ENCODE measurements around the gene COX7B2. TPM values are rescaled to one million over a fixed set of nuclear protein-coding genes. Genes with fewer than 3 reads are reported as not detected.

The COX7B2 gene
- total and polyA plus RNA-seq, 2 experiments from 2014 or later: not detected

DNA sequence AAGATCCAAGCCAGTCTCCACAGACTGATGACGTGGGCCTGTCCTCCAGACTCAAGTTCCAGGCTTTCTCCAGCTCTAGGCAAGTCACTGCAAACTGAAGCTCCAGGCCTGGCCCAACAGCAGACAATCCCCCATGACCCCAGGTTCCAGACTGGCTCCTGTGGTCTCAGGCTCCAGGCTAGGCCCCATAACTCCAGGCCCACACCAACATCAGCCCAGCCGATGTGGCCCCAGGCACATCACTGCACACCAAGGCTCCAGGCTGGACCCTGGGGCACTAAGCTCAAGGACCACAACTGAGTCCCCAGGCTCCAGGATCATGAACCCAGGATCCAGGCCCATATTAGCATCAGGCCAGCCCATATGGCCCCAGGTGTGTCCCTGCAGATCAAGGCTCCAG is 143.6 kb downstream of the COX7B2 start:
- Histone ChIP-seq H3K27ac (no peak overlapping the region), H3K9me3 (ENCODE audit: low read depth) (no peaks in the 10 kb centered on the region), H3K36me3 (no peaks in the 10 kb centered on the region), H3K4me1 (ENCODE audit: low read depth) (no peaks in the 10 kb centered on the region), H3K4me3 (no peak overlapping the region), H3K27me3 (no peaks in the 10 kb centered on the region)
- DNase-seq (ENCODE audit: low read depth in 1 of 2, low spot score in 1 of 2): no peak
- TF ChIP-seq, protein P1, sequence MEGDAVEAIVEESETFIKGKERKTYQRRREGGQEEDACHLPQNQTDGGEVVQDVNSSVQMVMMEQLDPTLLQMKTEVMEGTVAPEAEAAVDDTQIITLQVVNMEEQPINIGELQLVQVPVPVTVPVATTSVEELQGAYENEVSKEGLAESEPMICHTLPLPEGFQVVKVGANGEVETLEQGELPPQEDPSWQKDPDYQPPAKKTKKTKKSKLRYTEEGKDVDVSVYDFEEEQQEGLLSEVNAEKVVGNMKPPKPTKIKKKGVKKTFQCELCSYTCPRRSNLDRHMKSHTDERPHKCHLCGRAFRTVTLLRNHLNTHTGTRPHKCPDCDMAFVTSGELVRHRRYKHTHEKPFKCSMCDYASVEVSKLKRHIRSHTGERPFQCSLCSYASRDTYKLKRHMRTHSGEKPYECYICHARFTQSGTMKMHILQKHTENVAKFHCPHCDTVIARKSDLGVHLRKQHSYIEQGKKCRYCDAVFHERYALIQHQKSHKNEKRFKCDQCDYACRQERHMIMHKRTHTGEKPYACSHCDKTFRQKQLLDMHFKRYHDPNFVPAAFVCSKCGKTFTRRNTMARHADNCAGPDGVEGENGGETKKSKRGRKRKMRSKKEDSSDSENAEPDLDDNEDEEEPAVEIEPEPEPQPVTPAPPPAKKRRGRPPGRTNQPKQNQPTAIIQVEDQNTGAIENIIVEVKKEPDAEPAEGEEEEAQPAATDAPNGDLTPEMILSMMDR (IDR thresholded peaks at IDR 0.05; ENCODE audit: low read depth, low read length): no peak

DNA sequence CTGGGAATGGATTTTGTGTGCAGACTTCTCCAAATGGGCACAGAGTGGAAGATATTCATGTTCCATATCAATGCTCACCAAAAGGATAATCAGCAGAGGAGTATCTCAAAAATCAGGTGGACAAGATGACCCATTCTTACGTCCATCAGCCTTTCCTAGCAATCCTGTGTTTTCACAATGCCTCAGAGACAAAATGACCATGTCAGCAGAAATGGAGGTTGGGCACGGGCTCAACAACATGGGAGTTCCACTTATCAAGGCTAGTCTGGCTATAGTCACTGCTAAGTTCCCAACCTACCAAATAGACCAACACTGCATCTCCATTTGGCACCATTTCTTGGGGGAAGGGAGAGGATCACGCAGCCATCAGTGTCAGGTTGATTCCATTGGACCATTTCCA is 179.0 kb downstream of the COX7B2 start:
- Histone ChIP-seq H3K4me3 (no peak overlapping the region), H3K36me3 (no peaks in the 10 kb centered on the region), H3K27ac (no peak overlapping the region), H3K27me3 (no peaks in the 10 kb centered on the region), H3K4me1 (ENCODE audit: low read depth) (no peaks in the 10 kb centered on the region), H3K9me3 (ENCODE audit: low read depth) (no peaks in the 10 kb centered on the region)
- TF ChIP-seq, protein P1 (IDR thresholded peaks at IDR 0.05; ENCODE audit: low read depth, low read length): no peak
- no peak for DNase-seq (ENCODE audit: low read depth in 1 of 2, low spot score in 1 of 2)

DNA sequence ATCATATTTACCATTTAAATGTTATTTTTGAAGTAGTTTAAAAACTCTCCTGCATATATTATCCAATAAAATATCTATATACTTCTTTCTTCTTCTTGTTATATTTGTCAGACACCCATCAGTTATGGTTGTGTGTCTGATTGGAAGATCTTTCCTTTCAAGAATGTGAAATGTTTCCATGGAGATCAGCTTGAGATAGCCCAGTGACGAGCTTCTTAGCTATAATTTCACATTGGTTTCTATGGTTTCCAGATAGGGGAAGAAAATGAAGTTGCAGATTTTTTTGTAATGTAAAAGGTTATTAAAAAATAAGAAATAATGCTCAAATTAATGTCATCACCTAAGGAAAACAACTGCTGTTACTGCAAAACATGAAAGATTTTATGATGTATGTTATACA is 189.0 kb downstream of the COX7B2 start:
- no peaks in the 10 kb centered on the region for H3K9me3 ChIP-seq (ENCODE audit: low read depth)
- DNase-seq (ENCODE audit: low read depth in 1 of 2, low spot score in 1 of 2): no peak
- TF ChIP-seq, protein P1 (IDR thresholded peaks at IDR 0.05; ENCODE audit: low read depth, low read length): no peak

DNA sequence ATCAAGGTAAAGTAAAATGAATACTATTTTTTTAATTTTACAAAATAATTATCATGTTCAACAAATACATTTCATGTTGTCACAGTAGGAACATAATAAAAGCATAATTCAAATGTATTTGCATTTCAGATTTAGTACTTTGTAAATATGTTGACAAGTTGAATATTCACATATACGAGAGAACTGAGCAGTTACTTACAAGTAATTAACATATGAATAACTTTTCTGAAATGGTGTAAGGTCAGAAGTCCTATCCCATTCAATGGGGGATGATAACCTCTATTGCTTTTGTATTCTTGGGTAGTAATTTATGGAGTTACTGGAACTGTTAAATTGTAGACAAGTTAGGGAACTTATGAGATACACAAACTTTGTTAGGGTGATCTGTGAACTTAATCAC is 191.1 kb downstream of the COX7B2 start:
- no peak overlapping the region for H3K4me3 ChIP-seq
- no peak overlapping the region for H3K27ac ChIP-seq
- H3K27me3 ChIP-seq: no peaks in the 10 kb centered on the region
- no peaks in the 10 kb centered on the region for H3K36me3 ChIP-seq
- H3K9me3 ChIP-seq (ENCODE audit: low read depth): no peaks in the 10 kb centered on the region
- H3K4me1 ChIP-seq (ENCODE audit: low read depth): no peaks in the 10 kb centered on the region
- no peak for DNase-seq (ENCODE audit: low read depth in 1 of 2, low spot score in 1 of 2)
- TF ChIP-seq, protein P1 (IDR thresholded peaks at IDR 0.05; ENCODE audit: low read depth, low read length): no peak

More for the DNA sequence above, 189.0 kb downstream of the COX7B2 start:
- Histone ChIP-seq H3K4me3 (no peak overlapping the region), H3K36me3 (no peaks in the 10 kb centered on the region), H3K27me3 (no peaks in the 10 kb centered on the region), H3K4me1 (ENCODE audit: low read depth) (no peaks in the 10 kb centered on the region), H3K27ac (no peak overlapping the region)

DNA sequence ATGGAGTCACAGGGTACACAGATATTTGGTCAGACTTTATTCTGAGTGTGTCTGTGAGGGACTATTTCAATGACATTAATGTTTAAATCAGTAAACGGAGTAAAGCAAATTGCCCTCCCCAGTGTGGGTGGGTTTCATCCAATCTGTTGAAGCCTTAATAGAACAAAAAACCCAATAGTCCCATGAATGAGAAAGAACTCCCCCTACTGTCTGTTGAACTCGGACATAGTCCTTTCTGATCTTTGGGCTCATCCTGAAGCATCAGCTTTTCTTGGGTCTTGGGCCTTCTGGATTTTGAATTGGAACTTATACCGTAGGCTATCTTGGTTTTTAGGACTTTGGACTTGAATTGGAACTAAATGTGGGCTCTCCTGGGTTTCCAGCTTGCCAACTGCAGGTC is 193.6 kb downstream of the COX7B2 start:
- Histone ChIP-seq H3K27ac (no peak overlapping the region), H3K4me1 (ENCODE audit: low read depth) (no peaks in the 10 kb centered on the region), H3K4me3 (no peak overlapping the region), H3K9me3 (ENCODE audit: low read depth) (no peaks in the 10 kb centered on the region), H3K36me3 (no peaks in the 10 kb centered on the region), H3K27me3 (no peaks in the 10 kb centered on the region)
- TF ChIP-seq, protein P1 (IDR thresholded peaks at IDR 0.05; ENCODE audit: low read depth, low read length): no peak
- no peak for DNase-seq (ENCODE audit: low read depth in 1 of 2, low spot score in 1 of 2)

DNA sequence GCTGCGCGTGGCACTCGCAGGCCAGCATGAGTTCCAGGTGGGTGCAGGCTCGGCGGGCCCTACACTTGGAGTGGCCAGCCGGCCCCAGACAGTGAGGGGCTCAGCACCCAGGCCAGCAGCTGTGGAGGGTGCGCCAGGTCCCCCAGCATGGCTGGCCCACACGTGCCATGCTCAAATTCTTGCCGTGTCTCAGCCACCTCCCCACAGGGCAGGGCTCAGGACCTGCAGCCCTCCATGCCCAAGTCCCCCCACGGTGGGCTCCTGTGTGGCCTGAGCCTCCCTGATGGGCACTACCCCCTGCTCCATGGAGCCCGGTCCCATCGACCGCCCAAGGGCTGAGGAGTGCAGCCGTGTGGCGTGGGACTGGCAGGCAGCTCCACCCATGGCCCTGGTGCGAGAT is 210.2 kb downstream of the COX7B2 start:
- Histone ChIP-seq H3K4me1 (ENCODE audit: low read depth) (no peaks in the 10 kb centered on the region), H3K9me3 (ENCODE audit: low read depth) (no peaks in the 10 kb centered on the region), H3K36me3 (no peaks in the 10 kb centered on the region), H3K27ac (no peak overlapping the region), H3K4me3 (no peak overlapping the region), H3K27me3 (no peaks in the 10 kb centered on the region)
- TF ChIP-seq, protein P1 (IDR thresholded peaks at IDR 0.05; ENCODE audit: low read depth, low read length): no peak
- DNase-seq (ENCODE audit: low read depth in 1 of 2, low spot score in 1 of 2): no peak
